BLaER1 treated with 17β-estradiol and CSF1 and Interleukin-3, amounts not matched to agents 10 nM and 100 nM (cell line): Measurements from ENCODE around the gene MYOCD.

ENCODE experiments used
- H3K27ac ChIP-seq, 11 experiments: shearing (Covaris generic); formaldehyde crosslinking; 2 replicates each; pipeline ENCODE4 v1.8.1; 2022
- H3K27me3 ChIP-seq, 11 experiments: shearing (Covaris generic); formaldehyde crosslinking; 2 replicates each; pipeline ENCODE4 v1.8.1; 2022
- H3K36me3 ChIP-seq, 11 experiments: shearing (Covaris generic); formaldehyde crosslinking; 2 replicates each; pipeline ENCODE4 v1.8.1; 2022
- H3K4me1 ChIP-seq, 10 experiments: shearing (Covaris generic); formaldehyde crosslinking; 2 replicates each; pipeline ENCODE4 v1.8.1; 2022
- H3K4me2 ChIP-seq, 11 experiments: shearing (Covaris generic); formaldehyde crosslinking; 2 replicates each; pipeline ENCODE4 v1.8.1; 2022
- H3K4me3 ChIP-seq, 10 experiments: shearing (Covaris generic); formaldehyde crosslinking; 2 replicates each; pipeline ENCODE4 v1.8.1; 2022
- H3K9ac ChIP-seq, 11 experiments: shearing (Covaris generic); formaldehyde crosslinking; 2 replicates each; pipeline ENCODE4 v1.8.1; 2022
- H3K9me3 ChIP-seq, 11 experiments: shearing (Covaris generic); formaldehyde crosslinking; replicated peaks in 1 of 11; 2 replicates each; pipeline ENCODE4 v1.8.1; 2022
- H4K20me1 ChIP-seq, 11 experiments: shearing (Covaris generic); formaldehyde crosslinking; 2 replicates each; pipeline ENCODE4 v1.8.1; 2022
- Cebpa-rat ChIP-seq, 11 experiments: shearing (Covaris generic); IDR thresholded peaks; 2 replicates each; pipeline ENCODE4 v1.8.1; 2022

MYOCD gene

GRCh38 chr17:12656354-12656753 lies 9.3 kb upstream of the MYOCD start:
- no peak overlapping the region for H3K27ac ChIP-seq
- H3K4me2 ChIP-seq: no peak overlapping the region
- H3K4me1 ChIP-seq: peaks cover 0 to 8% (median 0%) of the 10 kb centered on the region in 10 experiments; a peak in 6 of 20 replicates
- no peak overlapping the region for H3K9ac ChIP-seq
- no peak for TF ChIP-seq Cebpa-rat (IDR thresholded peaks at IDR 0.05)
- no peak overlapping the region for H3K4me3 ChIP-seq
- H3K27me3 ChIP-seq: no peaks in the 10 kb centered on the region
- no peaks in the 10 kb centered on the region for H3K9me3 ChIP-seq
- H4K20me1 ChIP-seq: no peaks in the 10 kb centered on the region
- no peaks in the 10 kb centered on the region for H3K36me3 ChIP-seq

DNA sequence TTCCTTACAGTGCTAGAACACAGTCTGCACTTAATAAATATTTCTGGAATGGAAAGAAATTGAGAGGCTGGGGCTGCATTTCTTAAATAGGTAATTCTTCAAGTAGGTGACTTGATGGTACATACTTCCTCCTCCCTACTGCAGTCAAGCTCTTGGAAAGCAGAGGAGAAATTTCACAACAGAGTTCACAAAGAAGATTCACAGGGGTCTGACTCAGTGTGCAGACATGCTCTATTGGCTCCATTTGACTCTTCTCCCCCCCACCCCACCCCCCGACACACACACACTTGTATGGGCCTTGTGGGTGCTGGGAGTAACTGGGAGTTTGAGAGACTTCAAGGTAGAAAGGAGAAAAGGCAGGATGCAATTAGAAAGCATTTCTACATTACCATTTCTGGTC lies 6.2 kb upstream of the MYOCD start:
- Histone ChIP-seq H3K9ac (no peak overlapping the region), H3K4me3 (no peak overlapping the region), H3K4me1 (no peaks in the 10 kb centered on the region), H3K4me2 (no peak overlapping the region), H3K36me3 (no peaks in the 10 kb centered on the region), H3K27me3 (peaks cover 11 to 17% (median 13%) of the 10 kb centered on the region in 11 experiments), H3K27ac (no peak overlapping the region), H4K20me1 (no peaks in the 10 kb centered on the region; a peak in 1 of 22 replicates), H3K9me3 (no peaks in the 10 kb centered on the region)
- no peak for TF ChIP-seq Cebpa-rat (IDR thresholded peaks at IDR 0.05)

DNA sequence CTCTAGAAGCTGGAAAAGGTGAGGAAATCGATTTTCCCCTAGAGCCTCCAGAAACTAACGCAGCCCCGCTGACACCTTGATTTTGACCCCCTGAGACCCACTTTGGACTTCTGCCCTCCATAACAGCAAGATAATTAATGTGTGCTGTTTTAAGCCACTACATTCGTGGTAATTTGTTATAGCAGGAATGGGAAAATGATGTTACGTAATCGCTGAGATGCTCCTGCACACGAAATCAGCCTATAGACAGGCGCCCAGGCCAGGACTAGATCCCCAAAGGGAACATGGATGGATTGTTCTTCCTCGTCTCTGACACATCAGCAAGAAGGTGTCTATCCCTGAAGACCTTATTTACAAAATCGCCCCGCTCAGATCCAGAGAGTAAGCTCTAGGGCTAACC lies 1.4 kb upstream of the MYOCD start:
- Histone ChIP-seq H3K9ac (no peak overlapping the region), H3K27me3 (peaks cover 39 to 51% (median 44%) of the 10 kb centered on the region in 11 experiments), H3K4me3 (no peak overlapping the region), H3K4me2 (no peak overlapping the region), H3K4me1 (peaks cover 0 to 7% (median 0%) of the 10 kb centered on the region in 10 experiments; a peak in 2 of 20 replicates), H3K9me3 (0 out of 22 replicates have a peak, but pooled peaks cover 0 to 6% (median 0%) of the 10 kb centered on the region in 11 experiments), H4K20me1 (peaks cover 0 to 3% (median 0%) of the 10 kb centered on the region in 11 experiments; a peak in 1 of 22 replicates), H3K27ac (no peak overlapping the region), H3K36me3 (no peaks in the 10 kb centered on the region)
- no peak for TF ChIP-seq Cebpa-rat (IDR thresholded peaks at IDR 0.05)

DNA sequence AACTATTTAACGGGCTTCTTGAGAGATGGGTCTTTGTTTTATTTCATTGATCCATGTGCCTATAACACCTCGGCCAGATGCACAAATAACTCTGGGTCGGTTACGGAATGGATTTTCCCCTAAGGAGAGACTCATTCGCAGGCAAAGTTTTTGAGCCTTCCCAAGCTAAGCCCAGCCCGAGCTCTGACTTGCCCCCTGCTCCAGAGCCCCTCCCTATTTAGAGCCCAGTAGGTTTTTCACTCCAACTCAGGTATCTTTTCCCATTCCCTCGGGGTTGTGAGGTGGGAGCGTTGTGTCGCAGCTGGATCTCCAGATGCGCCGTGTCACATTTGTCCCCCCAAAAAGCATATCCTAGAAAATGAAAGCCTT lies 812 bp upstream of the MYOCD start:
- Histone ChIP-seq H3K9ac (no peak overlapping the region), H3K4me2 (peak overlapping the region; percentile 66 to 86 (median 76)), H3K27me3 (peaks cover 39 to 51% (median 44%) of the 10 kb centered on the region in 11 experiments), H3K4me3 (peak overlapping the region; percentile 37 to 63 (median 51); a peak in 19 of 20 replicates), H3K4me1 (peaks cover 0 to 7% (median 0%) of the 10 kb centered on the region in 10 experiments; a peak in 2 of 20 replicates), H4K20me1 (peaks cover 0 to 3% (median 0%) of the 10 kb centered on the region in 11 experiments; a peak in 1 of 22 replicates), H3K27ac (no peak overlapping the region), H3K36me3 (no peaks in the 10 kb centered on the region), H3K9me3 (0 out of 22 replicates have a peak, but pooled peaks cover 0 to 6% (median 0%) of the 10 kb centered on the region in 11 experiments)
- TF ChIP-seq Cebpa-rat (IDR thresholded peaks at IDR 0.05): no peak

DNA sequence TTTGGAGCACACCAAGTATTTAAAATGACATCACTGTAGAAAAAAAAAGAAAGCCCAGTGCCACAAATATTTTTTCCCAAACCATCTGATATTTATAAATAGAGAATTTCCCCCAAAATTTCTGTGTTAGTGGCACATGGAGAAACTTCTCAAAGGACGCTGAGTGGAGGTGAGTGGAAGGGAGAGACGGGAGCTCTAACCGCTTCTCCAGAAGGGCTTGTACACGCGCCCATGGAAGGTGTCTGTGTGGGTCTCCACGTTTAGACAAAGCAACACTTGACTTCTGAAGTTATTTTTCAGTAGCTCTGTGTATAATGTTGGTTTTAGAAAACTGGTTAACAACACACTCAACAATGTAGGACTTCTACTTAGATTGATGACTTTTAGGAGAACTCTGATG lies 1.0 kb downstream of the MYOCD start:
- Histone ChIP-seq H3K27ac (no peak overlapping the region), H3K4me2 (no peak overlapping the region), H3K4me1 (peaks cover 0 to 7% (median 0%) of the 10 kb centered on the region in 10 experiments; a peak in 2 of 20 replicates), H4K20me1 (peaks cover 0 to 3% (median 0%) of the 10 kb centered on the region in 11 experiments; a peak in 1 of 22 replicates), H3K9me3 (0 out of 22 replicates have a peak, but pooled peaks cover 0 to 6% (median 0%) of the 10 kb centered on the region in 11 experiments), H3K4me3 (no peak overlapping the region), H3K27me3 (peaks cover 39 to 51% (median 44%) of the 10 kb centered on the region in 11 experiments), H3K36me3 (no peaks in the 10 kb centered on the region), H3K9ac (no peak overlapping the region)
- TF ChIP-seq Cebpa-rat (IDR thresholded peaks at IDR 0.05): no peak

GRCh38 chr17:12667299-12667958 lies 1.7 kb downstream of the MYOCD start:
- Histone ChIP-seq H3K9ac (no peak overlapping the region), H3K4me1 (peaks cover 0 to 7% (median 0%) of the 10 kb centered on the region in 10 experiments; a peak in 2 of 20 replicates), H3K9me3 (0 out of 22 replicates have a peak, but pooled peaks cover 0 to 6% (median 0%) of the 10 kb centered on the region in 11 experiments), H4K20me1 (peaks cover 0 to 3% (median 0%) of the 10 kb centered on the region in 11 experiments; a peak in 1 of 22 replicates), H3K27me3 (peaks cover 39 to 51% (median 44%) of the 10 kb centered on the region in 11 experiments), H3K4me3 (no peak overlapping the region), H3K27ac (no peak overlapping the region), H3K36me3 (no peaks in the 10 kb centered on the region), H3K4me2 (no peak overlapping the region)
- no peak for TF ChIP-seq Cebpa-rat (IDR thresholded peaks at IDR 0.05)

- TF ChIP-seq Cebpa-rat (IDR thresholded peaks at IDR 0.05): no peak
- Histone ChIP-seq H4K20me1 (no peaks in the 10 kb centered on the region), H3K9ac (no peak overlapping the region), H3K27me3 (peaks cover 4 to 10% (median 7%) of the 10 kb centered on the region in 11 experiments; a peak in 21 of 22 replicates), H3K4me1 (no peaks in the 10 kb centered on the region; a peak in 1 of 20 replicates), H3K27ac (no peak overlapping the region), H3K4me3 (no peak overlapping the region), H3K36me3 (no peaks in the 10 kb centered on the region), H3K9me3 (no peaks in the 10 kb centered on the region), H3K4me2 (no peak overlapping the region)
These were observed 6.2 kb downstream of the MYOCD start for GRCh38 chr17:12671906-12672305.

DNA sequence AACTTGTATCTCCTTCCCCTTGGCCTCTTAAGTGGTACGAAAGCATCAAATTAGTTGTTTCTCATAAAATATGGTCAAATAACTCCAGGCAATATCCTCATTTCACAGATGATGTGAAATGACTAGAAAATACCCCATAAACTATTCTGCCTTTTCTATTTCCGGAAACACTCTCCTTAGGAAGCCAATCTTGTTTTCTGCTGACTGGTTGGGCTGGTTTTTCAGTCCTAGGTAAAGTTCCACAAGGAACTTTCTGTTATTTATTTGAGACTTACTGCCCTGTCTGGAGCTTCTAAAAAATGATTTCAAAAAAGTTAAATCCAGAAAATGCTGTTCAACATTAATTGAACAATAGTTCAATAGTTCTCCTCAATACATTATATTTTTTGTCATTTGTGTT lies 7.3 kb downstream of the MYOCD start:
- Histone ChIP-seq H3K36me3 (no peaks in the 10 kb centered on the region), H3K4me3 (no peak overlapping the region), H3K27ac (no peak overlapping the region), H4K20me1 (no peaks in the 10 kb centered on the region), H3K9me3 (no peaks in the 10 kb centered on the region), H3K4me2 (no peak overlapping the region), H3K27me3 (no peaks in the 10 kb centered on the region), H3K4me1 (no peaks in the 10 kb centered on the region; a peak in 1 of 20 replicates), H3K9ac (no peak overlapping the region)
- TF ChIP-seq Cebpa-rat (IDR thresholded peaks at IDR 0.05): no peak

DNA sequence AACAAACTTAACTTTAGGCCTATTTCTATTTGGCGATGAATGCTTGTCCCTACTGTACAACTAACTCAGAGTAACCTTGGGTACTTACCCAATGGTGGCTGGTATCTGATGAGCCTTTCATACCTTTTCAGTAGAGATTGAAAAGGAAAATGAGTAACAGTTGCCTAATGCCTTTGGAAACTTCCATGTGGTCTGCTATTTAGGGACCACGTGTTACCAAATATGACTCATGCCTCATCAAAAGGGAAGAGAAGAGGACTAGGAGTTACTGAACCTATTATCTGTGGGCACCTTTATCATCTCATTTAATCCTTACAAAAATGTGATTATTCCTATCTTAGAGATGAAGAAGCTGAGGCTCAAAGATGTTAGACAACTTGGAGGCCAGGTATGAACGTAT lies 8.1 kb downstream of the MYOCD start:
- TF ChIP-seq Cebpa-rat (IDR thresholded peaks at IDR 0.05): no peak
- H3K4me3 ChIP-seq: no peak overlapping the region
- no peak overlapping the region for H3K27ac ChIP-seq
- no peak overlapping the region for H3K4me2 ChIP-seq
- no peaks in the 10 kb centered on the region for H4K20me1 ChIP-seq
- no peaks in the 10 kb centered on the region for H3K9me3 ChIP-seq
- no peak overlapping the region for H3K9ac ChIP-seq
- H3K4me1 ChIP-seq: peaks cover 0 to 2% (median 0%) of the 10 kb centered on the region in 10 experiments; a peak in 3 of 20 replicates
- no peaks in the 10 kb centered on the region for H3K36me3 ChIP-seq
- no peaks in the 10 kb centered on the region for H3K27me3 ChIP-seq
